ENCODE measurements around the gene OR11H6.
"Not testable (repeated sequence)": the region's sequence is repeated elsewhere in the genome, so short reads cannot be mapped to it uniquely, and the experiment has no call there.

OR11H6 gene

DNA sequence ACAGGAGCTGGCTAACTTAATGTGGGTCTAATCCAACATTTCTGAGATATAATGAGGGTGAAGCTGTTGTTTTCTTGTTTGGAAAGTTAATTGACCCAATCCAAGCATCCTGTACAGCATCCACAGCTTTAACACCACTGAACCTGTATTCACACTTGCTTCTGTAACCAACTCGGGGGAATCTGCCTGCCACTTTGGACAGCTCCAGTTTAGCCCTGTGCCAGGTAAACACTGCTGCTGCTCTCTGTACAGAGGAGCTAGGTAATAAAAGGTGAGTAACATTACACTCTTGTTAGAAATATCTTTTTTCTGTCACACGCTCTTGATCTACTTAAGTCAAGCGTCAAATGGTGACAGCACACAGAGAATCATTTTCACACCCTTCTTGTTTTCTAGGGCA lies 32.1 kb upstream of the OR11H6 start:
- Histone ChIP-seq H3K36me3 (no peaks in the 10 kb centered on the region), H3K4me2 (no peak overlapping the region), H3K9ac (no peak overlapping the region), H4K20me1 (no peaks in the 10 kb centered on the region), H3K27ac (no peak overlapping the region), H3K27me3 (no peaks in the 10 kb centered on the region), H3K4me1 (no peaks in the 10 kb centered on the region), H3K4me3 (no peak overlapping the region), H3K9me3 (replicated peaks in 1 of 11) (no peaks in the 10 kb centered on the region)
- TF ChIP-seq Cebpa-rat (IDR thresholded peaks at IDR 0.05), result no peak

DNA sequence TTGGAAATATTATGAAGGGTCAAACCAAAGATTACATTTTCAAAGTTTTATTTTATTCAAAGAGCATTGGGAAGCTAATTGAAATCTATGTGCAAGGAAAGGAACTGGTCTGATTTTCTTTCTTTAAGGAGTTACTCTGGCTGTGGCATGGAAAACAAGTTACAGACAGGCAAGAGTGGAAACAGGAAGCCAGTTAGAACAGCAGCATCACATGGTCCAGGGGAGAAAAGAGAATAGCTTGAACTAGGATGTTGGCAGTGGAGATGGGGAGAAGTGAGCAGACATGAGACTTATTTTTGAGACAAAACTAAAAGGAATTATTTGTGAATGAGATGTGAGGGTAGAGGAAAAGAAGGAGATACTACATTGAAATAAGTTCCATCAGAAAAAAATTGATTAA lies 29.4 kb upstream of the OR11H6 start:
- no peaks in the 10 kb centered on the region for H3K36me3 ChIP-seq
- H3K4me1 ChIP-seq, result peaks cover 0 to 10% (median 0%) of the 10 kb centered on the region in 10 experiments; a peak in 1 of 20 replicates
- H3K27me3 ChIP-seq, result no peaks in the 10 kb centered on the region
- H3K27ac ChIP-seq, result no peak overlapping the region
- H4K20me1 ChIP-seq, result no peaks in the 10 kb centered on the region
- H3K9ac ChIP-seq, result no peak overlapping the region
- no peak overlapping the region for H3K4me3 ChIP-seq
- no peak for TF ChIP-seq Cebpa-rat (IDR thresholded peaks at IDR 0.05)
- H3K4me2 ChIP-seq, result no peak overlapping the region
- H3K9me3 ChIP-seq (replicated peaks in 1 of 11), result no peaks in the 10 kb centered on the region

DNA sequence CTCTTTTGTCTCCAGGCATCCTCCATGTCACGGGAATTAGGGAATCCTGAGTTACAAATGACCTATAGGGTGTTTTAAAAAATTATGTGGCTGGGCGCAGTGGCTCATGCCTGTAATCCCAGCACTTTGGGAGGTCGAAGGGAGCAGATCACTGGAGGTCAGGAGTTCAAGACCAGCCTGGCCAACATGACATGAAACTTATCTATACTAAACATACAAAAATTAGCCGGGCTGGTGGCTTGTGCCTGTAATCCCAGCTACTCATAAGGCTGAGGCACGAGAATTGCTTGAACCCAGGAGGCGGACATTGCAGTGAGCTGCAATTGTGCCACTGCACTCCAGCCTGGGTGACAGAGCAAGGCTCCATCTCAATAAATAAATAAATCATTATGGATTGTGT lies 28.3 kb upstream of the OR11H6 start:
- not testable (repeated sequence) for H3K9ac ChIP-seq; H3K4me1 ChIP-seq; H3K4me3 ChIP-seq; H3K4me2 ChIP-seq; H3K27ac ChIP-seq; H4K20me1 ChIP-seq; H3K9me3 ChIP-seq (replicated peaks in 1 of 11); H3K27me3 ChIP-seq; H3K36me3 ChIP-seq

DNA sequence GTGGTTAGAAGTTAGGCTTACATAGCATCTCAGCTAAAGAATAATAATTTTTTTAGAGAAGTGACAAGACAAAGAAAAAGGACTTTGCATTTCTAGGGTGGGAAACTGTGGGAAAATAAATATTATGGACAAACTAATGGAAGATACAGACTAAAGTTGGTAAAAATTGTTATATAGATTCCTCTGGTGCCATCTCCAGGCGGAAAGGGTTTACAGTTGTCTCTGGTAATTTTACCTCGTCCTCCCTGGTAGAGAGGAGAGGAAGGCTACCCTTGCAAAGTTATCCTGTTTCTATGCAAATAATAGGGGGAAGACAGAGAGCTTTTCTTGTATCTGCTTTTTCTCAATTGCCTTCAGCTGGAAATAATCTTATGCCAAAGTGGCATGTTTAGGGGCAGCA lies 27.6 kb upstream of the OR11H6 start:
- Histone ChIP-seq H4K20me1 (no peaks in the 10 kb centered on the region), H3K9me3 (replicated peaks in 1 of 11) (no peaks in the 10 kb centered on the region), H3K4me3 (no peak overlapping the region), H3K27ac (no peak overlapping the region), H3K27me3 (no peaks in the 10 kb centered on the region), H3K4me2 (no peak overlapping the region), H3K9ac (no peak overlapping the region), H3K4me1 (peaks cover 0 to 10% (median 0%) of the 10 kb centered on the region in 10 experiments; a peak in 1 of 20 replicates), H3K36me3 (no peaks in the 10 kb centered on the region)
- TF ChIP-seq Cebpa-rat (IDR thresholded peaks at IDR 0.05), result no peak

DNA sequence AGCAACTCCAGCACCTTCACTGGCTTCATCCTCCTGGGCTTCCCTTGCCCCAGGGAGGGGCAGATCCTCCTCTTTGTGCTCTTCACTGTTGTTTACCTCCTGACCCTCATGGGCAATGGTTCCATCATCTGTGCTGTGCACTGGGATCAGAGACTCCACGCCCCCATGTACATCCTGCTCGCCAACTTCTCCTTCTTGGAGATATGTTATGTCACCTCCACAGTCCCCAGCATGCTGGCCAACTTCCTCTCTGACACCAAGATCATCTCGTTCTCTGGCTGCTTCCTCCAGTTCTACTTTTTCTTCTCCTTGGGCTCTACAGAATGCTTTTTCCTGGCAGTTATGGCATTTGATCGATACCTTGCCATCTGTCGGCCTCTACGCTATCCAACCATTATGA lies 26.1 kb upstream of the OR11H6 start:
- no peak for TF ChIP-seq Cebpa-rat (IDR thresholded peaks at IDR 0.05)
- H3K27me3 ChIP-seq, result no peaks in the 10 kb centered on the region
- H3K4me2 ChIP-seq, result peak overlapping the region in 1 of 11 experiments; percentile 14; a peak in 1 of 22 replicates
- H3K4me1 ChIP-seq, result peaks cover 0 to 10% (median 0%) of the 10 kb centered on the region in 10 experiments; a peak in 1 of 20 replicates
- no peak overlapping the region for H3K27ac ChIP-seq
- H3K9ac ChIP-seq, result no peak overlapping the region
- no peaks in the 10 kb centered on the region for H4K20me1 ChIP-seq
- no peaks in the 10 kb centered on the region for H3K36me3 ChIP-seq
- no peaks in the 10 kb centered on the region for H3K9me3 ChIP-seq (replicated peaks in 1 of 11)
- H3K4me3 ChIP-seq, result no peak overlapping the region

DNA sequence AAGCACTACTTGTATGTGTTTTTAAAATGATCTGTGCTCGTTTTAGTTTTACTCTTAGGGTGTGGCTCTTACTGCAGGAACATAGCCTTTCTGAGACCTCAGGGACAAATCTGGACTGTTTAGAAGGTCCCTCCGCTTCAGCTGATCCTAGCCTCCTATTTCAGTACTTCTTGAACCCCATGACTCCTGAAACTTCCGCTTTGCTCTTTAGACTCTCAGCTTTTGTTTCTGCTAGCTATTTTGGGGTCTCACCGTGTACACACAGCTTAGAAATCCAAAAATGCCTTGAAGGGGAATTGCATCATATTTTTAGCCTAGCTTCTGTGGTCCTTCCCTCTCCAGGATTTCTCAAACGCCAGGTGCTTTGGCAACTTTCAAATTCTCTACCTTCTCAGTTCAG lies 24.5 kb upstream of the OR11H6 start:
- Histone ChIP-seq H3K4me3 (no peak overlapping the region), H3K4me2 (no peak overlapping the region), H3K27me3 (no peaks in the 10 kb centered on the region), H4K20me1 (no peaks in the 10 kb centered on the region), H3K4me1 (peaks cover 0 to 10% (median 0%) of the 10 kb centered on the region in 10 experiments; a peak in 1 of 20 replicates), H3K27ac (no peak overlapping the region), H3K9ac (no peak overlapping the region), H3K9me3 (replicated peaks in 1 of 11) (no peaks in the 10 kb centered on the region), H3K36me3 (no peaks in the 10 kb centered on the region)
- TF ChIP-seq Cebpa-rat (IDR thresholded peaks at IDR 0.05), result no peak

DNA sequence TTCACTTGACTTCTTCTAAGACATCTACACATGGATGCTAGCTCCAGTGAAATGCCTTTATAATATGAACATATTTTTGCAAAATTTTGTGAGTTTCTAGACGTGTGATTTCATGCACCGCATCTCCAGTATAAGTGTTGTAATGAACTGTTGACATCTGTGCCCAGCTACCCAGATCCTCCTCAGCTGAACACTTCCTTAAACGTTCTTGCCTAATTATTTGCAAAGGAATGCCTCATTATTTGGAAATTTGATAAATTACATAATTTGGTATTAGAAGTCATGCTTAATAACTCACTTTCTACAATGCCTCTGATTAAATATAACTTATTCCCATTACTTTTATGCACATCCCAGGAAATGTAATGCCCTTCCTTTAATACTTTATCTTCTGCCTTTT lies 18.8 kb upstream of the OR11H6 start:
- H3K9ac ChIP-seq, result no peak overlapping the region
- no peak for TF ChIP-seq Cebpa-rat (IDR thresholded peaks at IDR 0.05)
- no peaks in the 10 kb centered on the region for H3K9me3 ChIP-seq (replicated peaks in 1 of 11)
- no peaks in the 10 kb centered on the region for H3K4me1 ChIP-seq
- no peak overlapping the region for H3K27ac ChIP-seq
- no peaks in the 10 kb centered on the region for H4K20me1 ChIP-seq
- no peak overlapping the region for H3K4me3 ChIP-seq
- H3K4me2 ChIP-seq, result no peak overlapping the region
- H3K27me3 ChIP-seq, result no peaks in the 10 kb centered on the region
- H3K36me3 ChIP-seq, result no peaks in the 10 kb centered on the region

DNA sequence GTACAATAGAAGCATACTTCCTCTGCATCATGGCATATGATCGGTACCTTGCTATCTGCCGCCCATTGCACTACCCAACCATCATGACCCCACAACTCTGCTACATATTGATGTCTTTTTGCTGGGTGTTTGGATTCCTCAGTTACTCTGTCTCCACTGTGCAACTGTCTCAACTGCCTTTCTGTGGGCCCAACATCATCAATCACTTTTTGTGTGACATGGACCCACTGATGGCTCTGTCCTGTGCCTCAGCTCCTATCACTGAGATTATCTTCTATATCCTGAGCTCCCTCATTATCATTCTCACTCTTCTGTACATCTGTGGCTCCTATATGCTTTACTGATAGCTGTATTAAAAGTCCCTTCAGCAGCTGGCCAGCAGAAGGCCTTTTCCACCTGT lies 13.9 kb upstream of the OR11H6 start:
- H4K20me1 ChIP-seq, result no peaks in the 10 kb centered on the region
- H3K9ac ChIP-seq, result no peak overlapping the region
- H3K4me1 ChIP-seq, result no peaks in the 10 kb centered on the region
- no peaks in the 10 kb centered on the region for H3K27me3 ChIP-seq
- H3K4me3 ChIP-seq, result no peak overlapping the region
- H3K27ac ChIP-seq, result no peak overlapping the region
- no peak for TF ChIP-seq Cebpa-rat (IDR thresholded peaks at IDR 0.05)
- peaks cover 0 to 6% (median 0%) of the 10 kb centered on the region in 11 experiments; a peak in 6 of 22 replicates for H3K9me3 ChIP-seq (replicated peaks in 1 of 11)
- H3K36me3 ChIP-seq, result no peaks in the 10 kb centered on the region
- H3K4me2 ChIP-seq, result no peak overlapping the region

DNA sequence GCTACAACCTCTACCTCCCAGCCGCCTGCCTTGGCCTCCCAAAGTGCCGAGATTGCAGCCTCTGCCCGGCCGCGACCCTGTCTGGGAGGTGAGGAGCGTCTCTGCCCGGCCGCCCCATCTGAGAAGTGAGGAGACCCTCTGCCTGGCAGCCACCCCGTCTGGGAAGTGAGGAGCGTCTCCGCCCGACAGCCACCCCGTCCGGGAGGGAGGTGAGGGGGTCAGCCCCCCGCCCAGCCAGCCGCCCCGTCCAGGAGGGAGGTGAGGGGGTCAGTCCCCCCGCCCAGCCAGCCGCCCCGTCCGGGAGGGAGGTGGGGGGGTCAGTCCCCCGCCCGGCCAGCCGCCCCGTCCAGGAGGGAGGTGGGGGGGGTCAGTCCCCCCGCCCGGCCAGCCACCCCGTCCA lies 11.1 kb upstream of the OR11H6 start:
- H3K4me2 ChIP-seq; H3K36me3 ChIP-seq; H3K9me3 ChIP-seq (replicated peaks in 1 of 11); H3K4me3 ChIP-seq; H3K27me3 ChIP-seq; H4K20me1 ChIP-seq; H3K9ac ChIP-seq; H3K4me1 ChIP-seq; H3K27ac ChIP-seq: not testable (repeated sequence)

DNA sequence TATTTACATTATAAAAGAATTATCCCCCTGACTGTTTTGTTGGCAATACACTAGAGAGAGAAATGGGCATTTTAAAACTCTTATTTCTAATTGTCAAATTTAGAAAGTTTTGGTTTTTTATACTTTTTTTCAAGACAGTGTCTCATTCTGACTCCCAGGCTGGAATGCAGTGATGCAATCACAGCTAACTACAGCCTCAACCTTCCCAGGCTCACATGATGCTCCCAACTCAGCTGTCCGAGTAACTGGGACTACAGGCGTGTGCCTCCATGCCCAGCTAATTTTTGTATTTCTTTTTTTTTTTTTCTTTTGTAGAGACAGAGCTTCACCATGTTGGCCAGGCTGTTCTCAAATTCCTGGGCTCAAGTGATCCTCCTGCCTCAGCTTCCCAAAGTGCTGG lies 8.3 kb upstream of the OR11H6 start:
- TF ChIP-seq Cebpa-rat (IDR thresholded peaks at IDR 0.05), result no peak
- no peaks in the 10 kb centered on the region for H3K36me3 ChIP-seq
- H3K27ac ChIP-seq, result no peak overlapping the region
- no peak overlapping the region for H3K4me2 ChIP-seq
- no peaks in the 10 kb centered on the region for H4K20me1 ChIP-seq
- H3K9me3 ChIP-seq (replicated peaks in 1 of 11), result peaks cover 0 to 9% (median 0%) of the 10 kb centered on the region in 11 experiments; a peak in 6 of 22 replicates
- H3K4me3 ChIP-seq, result no peak overlapping the region
- no peaks in the 10 kb centered on the region for H3K27me3 ChIP-seq
- peaks cover 0 to 7% (median 0%) of the 10 kb centered on the region in 10 experiments; a peak in 3 of 20 replicates for H3K4me1 ChIP-seq
- no peak overlapping the region for H3K9ac ChIP-seq
